Measurements from ENCODE around the gene DCP1A.
"Not testable (repeated sequence)": the region's sequence is repeated elsewhere in the genome, so short reads cannot be mapped to it uniquely, and the experiment has no call there.

Gene DCP1A

GRCh38 chr3:53269193-53269592, 78.2 kb downstream of the DCP1A start:
- DNase-seq (ENCODE audit: extremely low read depth in 1 of 2, low read depth in 1 of 2): not testable (repeated sequence)

- DNase-seq (ENCODE audit: extremely low read depth in 1 of 2, low read depth in 1 of 2): no peak
Observed at GRCh38 chr3:53267766-53268165, 79.6 kb downstream of the DCP1A start.

- DNase-seq (ENCODE audit: extremely low read depth in 1 of 2, low read depth in 1 of 2): no peak
Observed at GRCh38 chr3:53264718-53265117, 82.6 kb downstream of the DCP1A start.

- no peak for DNase-seq (ENCODE audit: extremely low read depth in 1 of 2, low read depth in 1 of 2)
Observed at GRCh38 chr3:53263907-53264306, 83.4 kb downstream of the DCP1A start.

GRCh38 chr3:53261712-53262111, 85.6 kb downstream of the DCP1A start:
- no peak for DNase-seq (ENCODE audit: extremely low read depth in 1 of 2, low read depth in 1 of 2)

- DNase-seq (ENCODE audit: extremely low read depth in 1 of 2, low read depth in 1 of 2): no peak
Observed at GRCh38 chr3:53260286-53260785, 87.0 kb downstream of the DCP1A start.

- no peak for DNase-seq (ENCODE audit: extremely low read depth in 1 of 2, low read depth in 1 of 2)
Observed at GRCh38 chr3:53259427-53260259, 87.7 kb downstream of the DCP1A start.

GRCh38 chr3:53258600-53259426, 88.5 kb downstream of the DCP1A start:
- no peak for DNase-seq (ENCODE audit: extremely low read depth in 1 of 2, low read depth in 1 of 2)

GRCh38 chr3:53257465-53257864, 89.9 kb downstream of the DCP1A start:
- no peak for DNase-seq (ENCODE audit: extremely low read depth in 1 of 2, low read depth in 1 of 2)

GRCh38 chr3:53256704-53257055, 90.7 kb downstream of the DCP1A start:
- DNase-seq (ENCODE audit: extremely low read depth in 1 of 2, low read depth in 1 of 2): no peak

- DNase-seq (ENCODE audit: extremely low read depth in 1 of 2, low read depth in 1 of 2): peak; percentile 25 to 69
Observed at GRCh38 chr3:53255775-53256703, 91.3 kb downstream of the DCP1A start, which contains the start of gene TKT. Gene TKT (minus strand): TSS chr3:53256022. CDS start chr3:53255942, 80 bp downstream.

- DNase-seq (ENCODE audit: extremely low read depth in 1 of 2, low read depth in 1 of 2): no peak
Observed at GRCh38 chr3:53255423-53255774, 91.9 kb downstream of the DCP1A start.

GRCh38 chr3:53254509-53255422, 92.6 kb downstream of the DCP1A start:
- peak in 1 of 2 donors; percentile 14 for DNase-seq (ENCODE audit: extremely low read depth in 1 of 2, low read depth in 1 of 2)

- DNase-seq (ENCODE audit: extremely low read depth in 1 of 2, low read depth in 1 of 2): no peak
Observed at GRCh38 chr3:53253707-53254508, 93.4 kb downstream of the DCP1A start.

- not testable (repeated sequence) for DNase-seq (ENCODE audit: extremely low read depth in 1 of 2, low read depth in 1 of 2)
Observed at GRCh38 chr3:53252947-53253322, 94.4 kb downstream of the DCP1A start.

GRCh38 chr3:53252096-53252946, 95.0 kb downstream of the DCP1A start:
- DNase-seq (ENCODE audit: extremely low read depth in 1 of 2, low read depth in 1 of 2): no peak

GRCh38 chr3:53250881-53251605, 96.3 kb downstream of the DCP1A start:
- DNase-seq (ENCODE audit: extremely low read depth in 1 of 2, low read depth in 1 of 2): no peak
